A673 (cell line): ENCODE results near the gene MET. TPM values are rescaled to one million over a fixed set of nuclear protein-coding genes. Genes with fewer than 3 reads are reported as not detected.
A peak's percentile ranks its signal among the peaks of the same experiment; 100 is the strongest.

Experiments used
- BruUV-seq: library from RNA; stranded (reverse); fragments of 400-500 nt; replicated peaks from 2 replicates; lab custom pipeline; 2021; lab: Mats Ljungman, UMichigan
- CTCF ChIA-PET: fragments of 300-600 bp; sonication (Branson Sonifier 250); formaldehyde crosslinking; loops from one replicate; lab custom pipeline; 2022; ENCODE audit warnings: antibody characterized with exemption; lab: Charles Lee
- POLR2A ChIA-PET: fragments of 300-600 bp; sonication (Branson Sonifier 250); formaldehyde crosslinking; loops from one replicate; lab custom pipeline; 2022; ENCODE audit warnings: antibody characterized with exemption; ENCODE audit not compliant: low non-redundant PET; lab: Charles Lee
- DNase-seq: peaks from one replicate; pipeline ENCODE4 v3.0.0-alpha.2; 2015; ENCODE audit warnings: low spot score
- H3K27ac ChIP-seq: fragments of 200-600 bp; sonication (generic); 2 replicates; pipeline ENCODE4 v1.5.1; 2016; ENCODE audit warnings: mixed run types, low read depth, mild to moderate bottlenecking, mixed read lengths, antibody characterized with exemption, low read length; ENCODE audit not compliant: poor library complexity, severe bottlenecking
- H3K27me3 ChIP-seq: fragments of 200-600 bp; sonication (generic); replicated peaks from 2 replicates; pipeline ENCODE4 v1.6.1; 2017; ENCODE audit warnings: mixed run types, low read depth, mild to moderate bottlenecking, mixed read lengths, antibody characterized with exemption, low read length; ENCODE audit not compliant: insufficient read depth, poor library complexity
- H3K36me3 ChIP-seq: fragments of 200-600 bp; sonication (generic); 2 replicates; pipeline ENCODE4 v1.6.1; 2016; ENCODE audit warnings: mixed run types, mild to moderate bottlenecking, mixed read lengths, antibody characterized with exemption, low read length; ENCODE audit not compliant: insufficient read depth, poor library complexity, severe bottlenecking
- H3K4me1 ChIP-seq: fragments of 200-600 bp; sonication (generic); 2 replicates; pipeline ENCODE4 v1.6.1; 2017; ENCODE audit warnings: mixed run types, mild to moderate bottlenecking, mixed read lengths, antibody characterized with exemption, low read length; ENCODE audit not compliant: insufficient read depth, poor library complexity, severe bottlenecking
- H3K4me3 ChIP-seq: fragments of 200-600 bp; sonication (generic); 2 replicates; pipeline ENCODE4 v1.5.1; 2016; ENCODE audit warnings: low read depth, mixed run types, mild to moderate bottlenecking, mixed read lengths, low read length; ENCODE audit not compliant: poor library complexity, severe bottlenecking
- H3K9me3 ChIP-seq: fragments of 200-600 bp; sonication (generic); 2 replicates; pipeline ENCODE4 v1.6.1; 2016; ENCODE audit warnings: mixed run types, low read depth, mild to moderate bottlenecking, mixed read lengths, antibody characterized with exemption, low read length; ENCODE audit not compliant: poor library complexity, severe bottlenecking
- EZH2 ChIP-seq: fragments of 200-600 bp; sonication (generic); IDR thresholded peaks from 2 replicates; pipeline ENCODE4 v1.6.1; 2017; ENCODE audit warnings: borderline replicate concordance, low read depth, mild to moderate bottlenecking, mixed read lengths, antibody characterized with exemption, low read length; ENCODE audit not compliant: poor library complexity, severe bottlenecking
- intact Hi-C: fragments of 100-400 bp; cut with micrococcal nuclease; formaldehyde crosslinking; loops from one replicate; pipeline ENCODE4 v1.10.0; 2022; ENCODE audit not compliant: unreplicated experiment
- total RNA-seq: library from RNA; stranded (reverse); gene quantifications from 2 replicates; pipeline ENCODE4 v1.2.3, GENCODE V29; 2021
- TF ChIP-seq, protein P1 (sequence below): fragments of 300-800, 200-600 bp; sonication (generic); conservative IDR thresholded peaks from 2 replicates; pipeline ENCODE4 v1.5.1; 2017; ENCODE audit warnings: low read depth, mild to moderate bottlenecking, antibody characterized with exemption, low read length, moderate library complexity, mixed read lengths

Gene MET
- total RNA-seq, 1 experiment from 2014 or later, result 6.8 TPM

DNA sequence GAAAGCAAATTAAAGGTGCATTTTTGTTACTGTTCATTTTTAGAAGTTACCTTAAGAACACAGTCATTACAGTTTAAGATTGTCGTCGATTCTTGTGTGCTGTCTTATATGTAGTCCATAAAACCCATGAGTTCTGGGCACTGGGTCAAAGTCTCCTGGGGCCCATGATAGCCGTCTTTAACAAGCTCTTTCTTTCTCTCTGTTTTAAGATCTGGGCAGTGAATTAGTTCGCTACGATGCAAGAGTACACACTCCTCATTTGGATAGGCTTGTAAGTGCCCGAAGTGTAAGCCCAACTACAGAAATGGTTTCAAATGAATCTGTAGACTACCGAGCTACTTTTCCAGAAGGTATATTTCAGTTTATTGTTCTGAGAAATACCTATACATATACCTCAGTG is 99.6 kb downstream of the MET start:
- intact Hi-C loops, result no loop called here
- BruUV-seq, result no TSS peak

DNA sequence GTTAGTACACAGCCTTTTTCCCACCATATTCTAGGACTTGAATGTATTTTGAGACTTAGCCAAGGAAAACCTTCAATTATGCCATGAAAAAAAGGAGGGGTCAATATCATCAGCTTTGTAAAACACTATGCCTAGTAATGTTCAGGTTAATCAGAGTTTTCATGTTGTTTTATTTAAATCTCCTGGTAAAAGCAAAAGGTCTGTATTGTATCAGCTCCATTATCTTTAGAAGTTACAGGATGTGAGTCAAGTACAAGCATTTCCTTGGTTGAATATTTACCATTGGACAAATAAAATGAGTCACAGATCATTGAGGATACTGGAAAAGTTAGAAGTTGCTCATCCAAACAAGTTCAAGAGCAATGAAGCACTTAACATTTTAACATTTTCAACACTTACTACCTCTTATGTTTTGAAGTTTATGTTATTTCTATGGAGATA is 100.4 kb downstream of the MET start:
- Histone ChIP-seq H3K4me1 (peaks cover 8% of the 10 kb centered on the region), H3K9me3 (no peaks in the 10 kb centered on the region), H3K4me3 (no peak overlapping the region), H3K27ac (no peak overlapping the region), H3K36me3 (no peaks in the 10 kb centered on the region), H3K27me3 (no peaks in the 10 kb centered on the region)
- peak; percentile 71 for DNase-seq
- BruUV-seq, result no TSS peak
- intact Hi-C loops, result no loop called here
- no peak for TF ChIP-seq EZH2
- TF ChIP-seq, protein P1, sequence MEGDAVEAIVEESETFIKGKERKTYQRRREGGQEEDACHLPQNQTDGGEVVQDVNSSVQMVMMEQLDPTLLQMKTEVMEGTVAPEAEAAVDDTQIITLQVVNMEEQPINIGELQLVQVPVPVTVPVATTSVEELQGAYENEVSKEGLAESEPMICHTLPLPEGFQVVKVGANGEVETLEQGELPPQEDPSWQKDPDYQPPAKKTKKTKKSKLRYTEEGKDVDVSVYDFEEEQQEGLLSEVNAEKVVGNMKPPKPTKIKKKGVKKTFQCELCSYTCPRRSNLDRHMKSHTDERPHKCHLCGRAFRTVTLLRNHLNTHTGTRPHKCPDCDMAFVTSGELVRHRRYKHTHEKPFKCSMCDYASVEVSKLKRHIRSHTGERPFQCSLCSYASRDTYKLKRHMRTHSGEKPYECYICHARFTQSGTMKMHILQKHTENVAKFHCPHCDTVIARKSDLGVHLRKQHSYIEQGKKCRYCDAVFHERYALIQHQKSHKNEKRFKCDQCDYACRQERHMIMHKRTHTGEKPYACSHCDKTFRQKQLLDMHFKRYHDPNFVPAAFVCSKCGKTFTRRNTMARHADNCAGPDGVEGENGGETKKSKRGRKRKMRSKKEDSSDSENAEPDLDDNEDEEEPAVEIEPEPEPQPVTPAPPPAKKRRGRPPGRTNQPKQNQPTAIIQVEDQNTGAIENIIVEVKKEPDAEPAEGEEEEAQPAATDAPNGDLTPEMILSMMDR, result no peak
- ChIA-PET CTCF (no interaction called here), POLR2A (no interaction called here)

More for the DNA sequence above, 99.6 kb downstream of the MET start:
- Histone ChIP-seq H3K9me3 (no peaks in the 10 kb centered on the region), H3K27ac (no peak overlapping the region), H3K4me3 (no peak overlapping the region), H3K27me3 (no peaks in the 10 kb centered on the region), H3K4me1 (peaks cover 6% of the 10 kb centered on the region), H3K36me3 (no peaks in the 10 kb centered on the region)
- ChIA-PET POLR2A (no interaction called here), CTCF (no interaction called here)
- no peak for DNase-seq
- TF ChIP-seq, protein P1, result no peak
- TF ChIP-seq EZH2, result no peak

DNA sequence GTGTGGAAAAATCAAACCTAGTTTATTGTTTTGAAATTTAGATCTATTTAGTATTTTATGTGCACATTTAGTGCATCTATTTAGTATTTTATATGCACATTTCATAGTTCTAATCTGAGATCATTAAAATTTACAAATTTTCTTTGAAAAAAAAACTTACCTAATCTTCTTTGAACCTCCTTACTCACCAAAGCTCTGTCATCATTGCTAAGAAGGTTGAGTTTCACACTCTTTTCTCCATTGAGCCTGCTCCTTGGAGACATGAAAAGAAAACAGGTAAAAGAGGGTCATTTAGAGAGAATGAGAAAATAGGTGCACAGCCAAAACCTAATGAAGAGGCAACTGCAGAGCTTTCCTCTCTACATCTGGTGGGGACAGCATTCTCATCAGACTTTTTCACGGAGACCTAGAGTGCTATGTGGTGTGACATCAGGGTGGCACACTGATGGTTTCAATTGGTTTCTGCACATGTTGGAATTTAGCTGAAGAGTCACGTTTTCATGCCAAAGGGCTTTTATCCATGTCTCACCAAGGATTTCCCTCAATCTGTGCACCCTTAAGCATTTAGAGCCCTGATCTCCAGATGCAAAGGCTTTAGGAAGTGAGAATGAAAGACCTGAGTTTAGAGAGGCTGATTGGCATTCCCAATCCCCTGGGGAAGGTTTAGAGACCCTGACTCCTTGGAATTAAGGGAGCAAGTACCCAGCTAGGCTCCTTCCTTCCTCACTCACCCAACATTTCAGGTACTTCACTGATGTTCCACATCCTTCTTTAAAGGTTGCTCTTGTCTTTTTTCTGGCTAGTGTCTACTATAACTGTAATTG is 101.1 kb downstream of the MET start:
- no peaks in the 10 kb centered on the region for H3K27me3 ChIP-seq
- H3K27ac ChIP-seq, result no peak overlapping the region
- CTCF ChIA-PET, result no interaction called here
- BruUV-seq, result no TSS peak
- no peak overlapping the region for H3K4me3 ChIP-seq
- POLR2A ChIA-PET, result no interaction called here
- TF ChIP-seq, protein P1, result no peak
- TF ChIP-seq EZH2, result no peak
- intact Hi-C loops, result no loop called here
- H3K9me3 ChIP-seq, result no peaks in the 10 kb centered on the region
- no peaks in the 10 kb centered on the region for H3K36me3 ChIP-seq
- H3K4me1 ChIP-seq, result peaks cover 10% of the 10 kb centered on the region
- no peak for DNase-seq
